Liver (tissue), 9 donors: ENCODE data around the gene SMIM27. TPM values are rescaled to one million over a fixed set of nuclear protein-coding genes. Genes with fewer than 3 reads are reported as not detected.

Experiments used
- DNase-seq: peaks from one replicate; pipeline ENCODE4 v3.0.0-alpha.2; 2017; ENCODE audit warnings: low spot score
- H3K27ac ChIP-seq, 2 donors: one replicate each; pipeline ENCODE4 v1.7.0; 2013; ENCODE audit warnings: inconsistent platforms in 2 of 2, low read length in 2 of 2, control low read depth in 1 of 2, low read depth in 1 of 2, mild to moderate bottlenecking in 1 of 2
- H3K27me3 ChIP-seq, 4 donors: one replicate each; pipeline versions ENCODE4 v1.6.1 to v1.7.0; 2013; ENCODE audit warnings: low read length in 3 of 4, inconsistent platforms in 1 of 4, mild to moderate bottlenecking in 1 of 4, moderate library complexity in 1 of 4; ENCODE audit not compliant: control insufficient read depth in 4 of 4, insufficient read depth in 4 of 4
- H3K36me3 ChIP-seq, 4 donors: one replicate each; pipeline versions ENCODE4 v1.6.1 to v1.7.0; 2013; ENCODE audit warnings: low read length in 3 of 4, mild to moderate bottlenecking in 3 of 4, low read depth in 1 of 4, moderate library complexity in 1 of 4; ENCODE audit not compliant: control insufficient read depth in 4 of 4, insufficient read depth in 3 of 4
- H3K4me1 ChIP-seq, 4 donors: one replicate each; pipeline versions ENCODE4 v1.6.1 to v1.7.0; 2013; ENCODE audit warnings: low read length in 3 of 4, mild to moderate bottlenecking in 3 of 4, moderate library complexity in 1 of 4; ENCODE audit not compliant: control insufficient read depth in 4 of 4, insufficient read depth in 4 of 4
- H3K4me3 ChIP-seq, 3 donors: one replicate each; pipeline versions ENCODE4 v1.6.1 to v1.7.0; 2013; ENCODE audit warnings: low read length in 3 of 3, control low read depth in 1 of 3, low read depth in 1 of 3, mild to moderate bottlenecking in 1 of 3
- H3K9ac ChIP-seq, 2 donors: one replicate each; pipeline ENCODE4 v1.7.0; 2013; ENCODE audit warnings: low read length in 2 of 2, mild to moderate bottlenecking in 2 of 2, moderate library complexity in 2 of 2, control low read depth in 1 of 2, low read depth in 1 of 2
- H3K9me3 ChIP-seq, 4 donors: one replicate each; pipeline versions ENCODE4 v1.6.1 to v1.7.0; 2013; ENCODE audit warnings: low read length in 3 of 4; ENCODE audit not compliant: control insufficient read depth in 4 of 4
- CTCF ChIP-seq: fragments of 150-350 bp; IDR thresholded peaks from 2 replicates; pipeline ENCODE4 v1.5.1; 2017; ENCODE audit warnings: improper control_type of control experiment, low read depth, low read length; ENCODE audit not compliant: missing input control
- FOXA1 ChIP-seq: IDR thresholded peaks from 2 replicates; pipeline ENCODE4 v1.6.1; 2016; ENCODE audit warnings: antibody characterized with exemption
- FOXA2 ChIP-seq: IDR thresholded peaks from 2 replicates; pipeline ENCODE4 v1.6.1; 2016; ENCODE audit warnings: antibody characterized with exemption
- HNF4A ChIP-seq, 2 donors: conservative IDR thresholded peaks; 2 replicates each; pipeline ENCODE4 v1.6.1; 2016; ENCODE audit warnings: antibody characterized with exemption in 2 of 2, mild to moderate bottlenecking in 2 of 2
- HNF4G ChIP-seq: IDR thresholded peaks from 2 replicates; pipeline ENCODE4 v1.6.1; 2016; ENCODE audit warnings: antibody characterized with exemption
- MAX ChIP-seq: IDR thresholded peaks from 2 replicates; pipeline ENCODE4 v1.6.1; 2016; ENCODE audit warnings: antibody characterized with exemption
- NR2F2 ChIP-seq: IDR thresholded peaks from 2 replicates; pipeline ENCODE4 v1.6.1; 2016; ENCODE audit warnings: antibody characterized with exemption
- RAD21 ChIP-seq, 2 donors: IDR thresholded peaks; 2 replicates each; pipeline ENCODE4 v1.6.1; 2016; ENCODE audit warnings: antibody characterized with exemption in 2 of 2, mild to moderate bottlenecking in 2 of 2
- RXRA ChIP-seq, 2 donors: IDR thresholded peaks; 2 replicates each; pipeline ENCODE4 v1.6.1; 2017 to 2018; ENCODE audit warnings: antibody characterized with exemption in 2 of 2, mild to moderate bottlenecking in 1 of 2
- SP1 ChIP-seq: IDR thresholded peaks from 2 replicates; pipeline ENCODE4 v1.6.1; 2018; ENCODE audit warnings: antibody characterized with exemption, mild to moderate bottlenecking
- TAF1 ChIP-seq: conservative IDR thresholded peaks from 2 replicates; pipeline ENCODE4 v1.6.1; 2016; ENCODE audit warnings: antibody characterized with exemption, mild to moderate bottlenecking
- YY1 ChIP-seq: IDR thresholded peaks from 2 replicates; pipeline ENCODE4 v1.6.1; 2016; ENCODE audit warnings: antibody characterized with exemption, mild to moderate bottlenecking
- WGBS: extraction: QIAGEN DNeasy Blood & Tissue Kit; methylation state at CpG from one replicate; pipeline ENCODE4 v1.1.7; 2013; 5-methylcytosine and 5-hydroxymethylcytosine counted together
- polyA plus RNA-seq, 2 donors: library from polyadenylated mRNA; stranded (reverse) in 1 of 2; unstranded in 1 of 2; fragments of 200-250 nt in 1 of 2; fragments of >200 nt in 1 of 2; fragmentation: Nextera tagmentation in 1 of 2; extraction: Ambion mirVana in 1 of 2; gene quantifications; one replicate each; pipeline versions ENCODE4 v1.2.1 to v1.2.3, GENCODE V29; 2013 to 2015
- total RNA-seq, 2 donors: library from RNA; depleted of rRNA; stranded (reverse); fragments of >200 nt; gene quantifications; one replicate each; pipeline ENCODE4 v1.2.3, GENCODE V29; 2014
- TF ChIP-seq, protein P1 (sequence below): IDR thresholded peaks from 2 replicates; pipeline ENCODE4 v1.6.1; 2016; ENCODE audit warnings: antibody characterized with exemption
- donor health status: healthy.
- donor health status: healthy.
- donor health status: healthy.
- donor health status: healthy.
- donor health status: healthy.

Gene SMIM27
- total and polyA plus RNA-seq, 4 donors, result 1.0 to 17.0 (median 4.4) TPM

GRCh38 chr9:32579706-32580331 is 27.7 kb downstream of the SMIM27 start:
- Histone ChIP-seq H3K36me3 (no peaks in the 10 kb centered on the region), H3K27me3 (no peaks in the 10 kb centered on the region), H3K27ac (no peak overlapping the region), H3K9me3 (no peaks in the 10 kb centered on the region), H3K4me3 (no peak overlapping the region), H3K4me1 (peaks cover 0 to 8% (median 3%) of the 10 kb centered on the region in 4 donors), H3K9ac (no peak overlapping the region)
- WGBS, result 19% methylated on average over 4 of the region's 4 CpGs
- peak; percentile 83 for DNase-seq
- TF ChIP-seq SP1 (no peak), HNF4G (no peak), RXRA (IDR thresholded peaks at IDR 0.05) (no peak), FOXA1 (no peak), NR2F2 (no peak), MAX (no peak), YY1 (no peak), CTCF (peak; percentile 95), TAF1 (no peak), RAD21 (IDR thresholded peaks at IDR 0.05) (peak; percentile 90 to 93)
- TF ChIP-seq, protein P1, sequence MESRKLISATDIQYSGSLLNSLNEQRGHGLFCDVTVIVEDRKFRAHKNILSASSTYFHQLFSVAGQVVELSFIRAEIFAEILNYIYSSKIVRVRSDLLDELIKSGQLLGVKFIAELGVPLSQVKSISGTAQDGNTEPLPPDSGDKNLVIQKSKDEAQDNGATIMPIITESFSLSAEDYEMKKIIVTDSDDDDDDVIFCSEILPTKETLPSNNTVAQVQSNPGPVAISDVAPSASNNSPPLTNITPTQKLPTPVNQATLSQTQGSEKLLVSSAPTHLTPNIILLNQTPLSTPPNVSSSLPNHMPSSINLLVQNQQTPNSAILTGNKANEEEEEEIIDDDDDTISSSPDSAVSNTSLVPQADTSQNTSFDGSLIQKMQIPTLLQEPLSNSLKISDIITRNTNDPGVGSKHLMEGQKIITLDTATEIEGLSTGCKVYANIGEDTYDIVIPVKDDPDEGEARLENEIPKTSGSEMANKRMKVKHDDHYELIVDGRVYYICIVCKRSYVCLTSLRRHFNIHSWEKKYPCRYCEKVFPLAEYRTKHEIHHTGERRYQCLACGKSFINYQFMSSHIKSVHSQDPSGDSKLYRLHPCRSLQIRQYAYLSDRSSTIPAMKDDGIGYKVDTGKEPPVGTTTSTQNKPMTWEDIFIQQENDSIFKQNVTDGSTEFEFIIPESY, result no peak

DNA sequence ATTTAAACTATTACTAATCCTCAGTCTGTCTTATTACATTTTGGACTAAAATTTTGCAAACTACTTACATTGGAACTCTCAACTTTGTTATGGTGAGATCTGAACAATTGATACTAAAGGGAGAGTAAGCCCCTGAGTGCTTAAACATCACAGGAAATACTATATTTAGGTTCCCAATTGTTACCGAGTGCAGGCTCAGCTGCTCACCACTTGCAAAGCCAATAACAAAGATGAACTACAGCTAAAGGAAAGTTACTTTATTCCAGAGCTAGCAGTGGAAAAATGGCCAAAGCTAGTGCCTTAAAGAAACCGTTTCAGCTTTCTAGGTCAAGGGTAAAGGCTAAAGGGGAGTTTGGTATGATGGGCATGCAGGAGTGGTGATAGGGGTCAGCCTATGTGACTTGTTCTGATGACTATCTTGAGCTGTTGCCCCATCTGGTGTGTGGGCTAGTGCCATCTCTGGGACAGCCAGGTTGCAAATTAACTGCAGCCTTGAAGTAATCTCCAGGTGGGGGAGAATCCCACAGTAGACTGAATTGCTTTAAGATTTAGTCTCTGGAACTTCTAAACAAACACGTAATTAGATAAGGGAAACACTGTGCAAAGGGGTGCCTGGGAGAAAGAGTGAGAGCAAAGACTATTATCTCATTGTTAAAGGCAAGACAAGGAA is 28.6 kb downstream of the SMIM27 start:
- H3K4me1 ChIP-seq, result peaks cover 0 to 8% (median 3%) of the 10 kb centered on the region in 4 donors
- H3K4me3 ChIP-seq, result no peak overlapping the region
- no peak overlapping the region for H3K9ac ChIP-seq
- no peak for DNase-seq
- H3K36me3 ChIP-seq, result no peaks in the 10 kb centered on the region
- H3K27me3 ChIP-seq, result no peaks in the 10 kb centered on the region
- TF ChIP-seq MAX, result no peak
- TF ChIP-seq RAD21 (IDR thresholded peaks at IDR 0.05), result no peak
- TF ChIP-seq NR2F2, result no peak
- TF ChIP-seq, protein P1, result no peak
- no peak for TF ChIP-seq FOXA2
- TF ChIP-seq CTCF, result no peak
- TF ChIP-seq HNF4A (conservative IDR thresholded peaks at IDR 0.05), result no peak
- H3K9me3 ChIP-seq, result no peaks in the 10 kb centered on the region
- no peak overlapping the region for H3K27ac ChIP-seq
- WGBS, result 19% methylated on average over 3 of the region's 3 CpGs
